SU-DHL-6 (cell line): ENCODE results near the gene KRT17.
"Not testable (repeated sequence)": the region's sequence is repeated elsewhere in the genome, so short reads cannot be mapped to it uniquely, and the experiment has no call there.

ENCODE experiments used
- H2AFZ ChIP-seq: fragments of 200-600 bp; sonication (generic); 2 replicates; pipeline ENCODE4 v1.6.1; 2014; ENCODE audit warnings: low read depth, mild to moderate bottlenecking, moderate library complexity, mixed read lengths, antibody characterized with exemption, low read length; ENCODE audit not compliant: severe bottlenecking
- H3F3A ChIP-seq: fragments of 200-600 bp; shearing (Covaris generic); 2 replicates; pipeline ENCODE4 v1.6.0; 2016; ENCODE audit warnings: antibody characterized with exemption, mild to moderate bottlenecking; ENCODE audit not compliant: insufficient read depth
- H3K27ac ChIP-seq: fragments of 200-600 bp; sonication (generic); 2 replicates; pipeline ENCODE4 v1.5.1; 2016; ENCODE audit warnings: low read depth, mild to moderate bottlenecking, low read length, moderate library complexity, mixed read lengths
- H3K27me3 ChIP-seq: fragments of 200-600 bp; sonication (generic), shearing (Covaris generic); 2 replicates; pipeline ENCODE4 v1.6.0; 2014; ENCODE audit warnings: mild to moderate bottlenecking, low read length
- H3K36me3 ChIP-seq: fragments of 200-600 bp; sonication (generic); 2 replicates; pipeline ENCODE4 v1.6.1; 2014; ENCODE audit warnings: mild to moderate bottlenecking, low read length, mixed read lengths
- H3K4me2 ChIP-seq: fragments of 300-600, 200-600 bp; shearing (Covaris generic), sonication (generic); 2 replicates; pipeline ENCODE4 v1.6.0; 2014; ENCODE audit warnings: low read length, low read depth, mild to moderate bottlenecking; ENCODE audit not compliant: poor library complexity, severe bottlenecking
- H3K4me3 ChIP-seq: fragments of 200-600 bp; sonication (generic); 2 replicates; pipeline ENCODE4 v1.5.1; 2014; ENCODE audit warnings: antibody characterized with exemption, low read length, mild to moderate bottlenecking, mixed read lengths; ENCODE audit not compliant: insufficient read depth, poor library complexity, severe bottlenecking
- H3K79me2 ChIP-seq: fragments of 200-600 bp; sonication (generic); 2 replicates; pipeline ENCODE4 v1.6.1; 2014; ENCODE audit warnings: mild to moderate bottlenecking, low read length, moderate library complexity; ENCODE audit not compliant: insufficient read depth
- H3K9ac ChIP-seq: fragments of 200-600 bp; sonication (generic); 2 replicates; pipeline ENCODE4 v1.7.0; 2014; ENCODE audit warnings: mild to moderate bottlenecking, low read length
- H3K9me2 ChIP-seq: fragments of 200-600 bp; sonication (generic); replicated peaks from 2 replicates; pipeline ENCODE4 v1.6.1; 2014; ENCODE audit warnings: low read length; ENCODE audit not compliant: insufficient read depth
- H3K9me3 ChIP-seq: fragments of 200-600 bp; sonication (generic); 2 replicates; pipeline ENCODE4 v1.6.1; 2014; ENCODE audit warnings: low read length, mixed read lengths; ENCODE audit not compliant: insufficient read depth
- H4K20me1 ChIP-seq: fragments of 200-600 bp; sonication (generic); 2 replicates; pipeline ENCODE4 v1.6.1; 2014; ENCODE audit warnings: low read depth, mild to moderate bottlenecking, antibody characterized with exemption, low read length, moderate library complexity, mixed read lengths
- EZH2phosphoT487 ChIP-seq: fragments of 200-600 bp; sonication (generic), shearing (Covaris generic); conservative IDR thresholded peaks from 2 replicates; pipeline ENCODE4 v1.6.1; 2018; ENCODE audit warnings: mild to moderate bottlenecking, antibody characterized with exemption, low read length, moderate library complexity, mixed read lengths
- TF ChIP-seq, protein P1 (sequence below): fragments of 200-600 bp; sonication (generic); IDR thresholded peaks from one replicate; pipeline ENCODE4 v1.5.1; 2017; ENCODE audit warnings: antibody characterized with exemption, mild to moderate bottlenecking, low read length, moderate library complexity; ENCODE audit not compliant: insufficient read depth, poor library complexity, severe bottlenecking

The KRT17 gene

DNA sequence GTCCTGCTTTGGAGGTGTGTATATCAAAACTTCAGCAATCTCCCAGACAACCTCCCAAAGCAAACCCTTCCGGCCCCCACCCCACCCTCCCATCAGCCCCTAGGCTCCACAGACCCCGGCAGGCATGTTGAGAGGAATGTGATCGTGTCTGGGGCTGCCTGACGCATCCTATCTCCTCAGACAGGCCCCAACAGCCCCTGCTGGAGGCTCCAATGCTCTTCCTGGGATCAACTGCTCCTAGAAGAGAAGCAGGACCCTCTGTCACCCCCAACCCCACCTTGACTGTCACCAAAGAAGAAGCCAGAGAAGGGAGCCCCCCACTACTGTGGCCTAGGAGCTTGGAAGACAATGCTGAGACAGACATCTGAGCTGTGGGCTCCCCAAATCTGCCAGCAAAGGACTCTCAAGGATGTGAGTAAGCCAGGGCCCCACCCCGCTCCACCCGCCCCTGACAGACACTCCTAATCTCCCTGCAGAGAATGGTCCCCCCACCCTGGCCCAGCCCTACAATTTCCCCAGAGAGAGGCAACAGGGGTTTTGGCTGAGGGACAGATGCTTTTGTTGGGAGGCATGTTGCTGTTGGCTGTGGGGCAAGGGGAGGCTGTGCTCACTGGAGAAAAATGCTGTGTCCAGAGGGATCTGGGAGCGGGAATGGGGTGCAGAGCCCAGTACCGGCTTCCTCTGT, 36.1 kb downstream of the KRT17 start:
- H2AFZ ChIP-seq, result no peak overlapping the region
- H3K9me2 ChIP-seq, result no peaks in the 10 kb centered on the region
- no peaks in the 10 kb centered on the region for H3K36me3 ChIP-seq
- H3K4me3 ChIP-seq, result no peak overlapping the region
- H3K4me2 ChIP-seq, result no peak overlapping the region
- no peaks in the 10 kb centered on the region for H3K9me3 ChIP-seq
- H3K27ac ChIP-seq, result no peak overlapping the region
- H4K20me1 ChIP-seq, result no peaks in the 10 kb centered on the region
- H3F3A ChIP-seq, result no peaks in the 10 kb centered on the region
- no peak for TF ChIP-seq EZH2phosphoT487
- TF ChIP-seq, protein P1, sequence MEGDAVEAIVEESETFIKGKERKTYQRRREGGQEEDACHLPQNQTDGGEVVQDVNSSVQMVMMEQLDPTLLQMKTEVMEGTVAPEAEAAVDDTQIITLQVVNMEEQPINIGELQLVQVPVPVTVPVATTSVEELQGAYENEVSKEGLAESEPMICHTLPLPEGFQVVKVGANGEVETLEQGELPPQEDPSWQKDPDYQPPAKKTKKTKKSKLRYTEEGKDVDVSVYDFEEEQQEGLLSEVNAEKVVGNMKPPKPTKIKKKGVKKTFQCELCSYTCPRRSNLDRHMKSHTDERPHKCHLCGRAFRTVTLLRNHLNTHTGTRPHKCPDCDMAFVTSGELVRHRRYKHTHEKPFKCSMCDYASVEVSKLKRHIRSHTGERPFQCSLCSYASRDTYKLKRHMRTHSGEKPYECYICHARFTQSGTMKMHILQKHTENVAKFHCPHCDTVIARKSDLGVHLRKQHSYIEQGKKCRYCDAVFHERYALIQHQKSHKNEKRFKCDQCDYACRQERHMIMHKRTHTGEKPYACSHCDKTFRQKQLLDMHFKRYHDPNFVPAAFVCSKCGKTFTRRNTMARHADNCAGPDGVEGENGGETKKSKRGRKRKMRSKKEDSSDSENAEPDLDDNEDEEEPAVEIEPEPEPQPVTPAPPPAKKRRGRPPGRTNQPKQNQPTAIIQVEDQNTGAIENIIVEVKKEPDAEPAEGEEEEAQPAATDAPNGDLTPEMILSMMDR, result no peak
- no peaks in the 10 kb centered on the region for H3K27me3 ChIP-seq
- H3K79me2 ChIP-seq, result no peaks in the 10 kb centered on the region
- no peak overlapping the region for H3K9ac ChIP-seq

DNA sequence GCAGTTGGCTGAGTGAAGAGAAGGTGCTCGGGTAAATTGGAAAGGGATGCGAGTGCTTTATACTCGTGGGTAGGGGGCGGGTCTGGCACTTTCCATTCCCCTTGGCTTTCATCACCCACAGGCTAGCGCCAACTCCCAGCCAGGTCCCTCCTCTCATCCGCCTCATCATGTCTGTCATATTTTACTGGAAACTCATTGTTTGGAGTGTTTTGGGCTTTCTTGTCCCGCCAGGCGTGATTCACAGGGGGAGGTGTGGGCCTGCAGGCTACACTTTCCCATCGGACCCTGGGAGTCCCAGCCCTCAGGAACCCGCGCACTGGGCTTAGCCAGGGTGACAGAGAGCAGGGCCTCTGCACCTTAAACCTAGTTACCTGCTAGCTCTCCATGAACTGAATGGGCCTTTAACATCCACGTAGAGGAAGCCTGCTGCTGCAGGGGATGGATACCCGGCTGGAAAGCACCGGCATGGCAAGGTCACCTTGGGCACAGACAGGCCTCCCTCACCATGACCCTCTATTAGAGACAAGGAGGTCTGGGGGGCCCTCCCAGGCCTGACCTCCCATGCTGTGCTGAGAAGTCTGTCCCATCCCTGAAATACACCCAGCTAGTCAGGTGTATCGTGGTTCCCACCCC, 37.4 kb downstream of the KRT17 start, which contains the start of gene KRT14:
Gene KRT14, minus strand, starts transcription at position 33 of the 633 bp plus-strand sequence. CDS start 61 bp downstream, outside the sequence.
- H3F3A ChIP-seq, result no peaks in the 10 kb centered on the region
- no peak within 1 kb of the TSS for H3K4me2 ChIP-seq
- no peak within 1 kb of the TSS for H3K9ac ChIP-seq
- no peak within 1 kb of the TSS for H2AFZ ChIP-seq
- no peaks in the 10 kb centered on the region for H3K36me3 ChIP-seq
- H3K9me2 ChIP-seq, result no peaks in the 10 kb centered on the region
- no peaks in the 10 kb centered on the region for H3K79me2 ChIP-seq
- TF ChIP-seq, protein P1, result no peak
- no peak for TF ChIP-seq EZH2phosphoT487
- no peak within 1 kb of the TSS for H3K4me3 ChIP-seq
- H4K20me1 ChIP-seq, result no peaks in the 10 kb centered on the region
- no peaks in the 10 kb centered on the region for H3K27me3 ChIP-seq
- H3K9me3 ChIP-seq, result no peaks in the 10 kb centered on the region
- no peak within 1 kb of the TSS for H3K27ac ChIP-seq

DNA sequence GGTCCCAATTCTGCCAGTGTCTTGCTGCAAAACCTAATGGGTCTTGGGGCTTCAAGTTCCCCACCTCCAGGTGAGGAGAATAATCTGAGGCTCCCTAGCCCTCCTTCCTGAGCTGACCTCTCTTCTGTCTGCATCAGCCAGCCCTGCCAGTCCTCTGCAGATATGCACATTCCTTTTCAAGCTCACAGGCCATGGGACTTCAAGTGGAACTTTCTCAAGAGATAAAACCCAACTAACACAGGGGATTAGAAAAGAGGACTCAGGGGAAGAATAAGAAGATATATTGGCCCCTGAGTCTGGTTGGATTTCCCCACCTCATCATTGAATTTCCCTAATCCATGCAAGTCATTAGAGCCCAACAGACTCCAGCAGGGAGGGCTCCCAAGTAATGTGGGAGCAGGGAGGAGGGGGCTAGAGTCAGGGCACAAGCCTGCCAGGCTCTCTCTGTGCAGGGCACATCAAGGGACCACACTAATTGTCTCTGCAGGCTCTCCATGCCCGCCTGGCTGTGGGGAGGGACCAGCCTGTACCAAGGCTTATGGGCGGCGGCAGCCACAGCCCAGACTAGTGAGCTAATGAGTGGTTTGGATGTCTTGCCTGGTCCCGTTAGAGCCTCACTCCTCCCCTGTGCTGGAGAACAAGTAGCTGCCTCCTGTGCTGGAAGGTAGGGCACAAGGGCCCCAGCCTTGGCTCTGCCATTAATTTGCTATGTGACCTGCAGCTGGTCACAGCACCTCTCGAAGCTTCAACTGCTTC, 38.9 kb downstream of the KRT17 start:
- no peak overlapping the region for H3K27ac ChIP-seq
- no peaks in the 10 kb centered on the region for H3K27me3 ChIP-seq
- no peak overlapping the region for H2AFZ ChIP-seq
- no peaks in the 10 kb centered on the region for H3K9me2 ChIP-seq
- no peaks in the 10 kb centered on the region for H3K9me3 ChIP-seq
- no peak overlapping the region for H3K4me3 ChIP-seq
- no peaks in the 10 kb centered on the region for H4K20me1 ChIP-seq
- H3K4me2 ChIP-seq, result no peak overlapping the region
- H3K79me2 ChIP-seq, result no peaks in the 10 kb centered on the region
- no peak overlapping the region for H3K9ac ChIP-seq
- TF ChIP-seq EZH2phosphoT487, result no peak
- no peaks in the 10 kb centered on the region for H3K36me3 ChIP-seq
- H3F3A ChIP-seq, result no peaks in the 10 kb centered on the region

DNA sequence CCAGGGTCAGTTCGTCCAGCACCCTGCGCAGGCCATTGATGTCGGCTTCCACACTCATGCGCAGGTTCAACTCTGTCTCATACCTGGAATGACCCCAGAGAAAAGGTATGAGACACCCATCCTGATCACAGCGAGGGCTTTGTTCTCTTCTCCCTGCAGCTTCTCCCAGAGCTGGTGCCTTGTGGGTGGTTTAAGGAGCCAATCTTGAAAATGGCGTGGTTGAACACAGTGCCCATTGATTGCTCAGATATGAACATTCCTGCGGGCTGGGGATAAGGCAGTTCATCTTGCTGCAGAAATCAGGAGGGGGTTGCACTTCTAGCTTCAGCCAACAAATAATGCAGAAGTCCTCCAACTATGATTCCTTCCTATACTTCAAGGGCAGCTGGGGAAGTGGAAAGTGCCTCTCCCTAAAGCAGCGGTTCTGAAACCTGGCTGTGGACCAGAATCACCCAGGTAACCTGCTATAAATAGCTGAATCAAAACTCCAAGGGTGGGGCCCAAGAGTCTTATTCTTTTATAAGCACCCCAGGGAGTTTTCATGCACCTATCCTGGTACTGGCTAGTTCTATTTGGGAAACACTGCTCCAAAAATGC, 39.9 kb downstream of the KRT17 start:
- H3K9me2 ChIP-seq, H3K9me3 ChIP-seq, H3K9ac ChIP-seq, H3K27me3 ChIP-seq, H3K4me2 ChIP-seq, H2AFZ ChIP-seq, H3K4me3 ChIP-seq, H3K27ac ChIP-seq, H3K79me2 ChIP-seq, H3F3A ChIP-seq, H4K20me1 ChIP-seq, H3K36me3 ChIP-seq: not testable (repeated sequence)
